GM12891 (cell line): Measurements from ENCODE around the gene ADAMTS3.

Experiments used
- POLR2A ChIP-seq: IDR thresholded peaks from 2 replicates; pipeline ENCODE4 v1.6.1; 2011; ENCODE audit warnings: low read depth, low read length, control low read depth
- POLR2AphosphoS5 ChIP-seq: IDR thresholded peaks from 2 replicates; pipeline ENCODE4 v1.6.1; 2011; ENCODE audit warnings: low read depth, low read length, control low read depth

DNA sequence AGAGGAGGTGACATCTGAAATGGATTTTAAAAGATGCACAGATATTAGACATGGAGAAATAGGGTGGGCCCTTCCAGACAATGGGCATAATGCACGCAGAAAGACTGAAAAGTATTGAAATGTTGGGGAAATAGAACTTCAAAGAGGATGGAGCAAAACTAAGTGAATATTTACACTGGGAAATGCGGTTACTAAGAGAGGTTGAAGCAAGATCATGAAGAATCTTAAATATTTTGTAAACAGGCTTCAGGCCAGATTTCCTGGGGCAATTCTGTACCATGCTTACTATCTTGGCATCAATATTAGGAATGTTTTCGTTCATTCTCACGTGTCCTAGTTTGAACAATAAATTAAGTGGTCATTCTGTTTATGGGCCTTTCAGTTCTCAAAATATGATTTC, 216.3 kb downstream of the ADAMTS3 start:
- TF ChIP-seq POLR2A (no peak), POLR2AphosphoS5 (no peak)
